NCI-H526 (cell line): ENCODE results near the gene GALNT18.

ENCODE experiments used
- DNase-seq, 2 experiments: peaks; one replicate each; lab custom pipeline; 2025; lab: John Stamatoyannopoulos, UW

Gene GALNT18

GRCh38 chr11:11239959-11240358, 381.8 kb downstream of the GALNT18 start:
- DNase-seq, result no peak

- no peak for DNase-seq
Observed at GRCh38 chr11:11237070-11237832, 384.6 kb downstream of the GALNT18 start.

- peak; percentile 23 to 43 for DNase-seq
Observed at GRCh38 chr11:11236498-11237059, 385.2 kb downstream of the GALNT18 start.

GRCh38 chr11:11231763-11232162, 390.0 kb downstream of the GALNT18 start:
- DNase-seq, result no peak

GRCh38 chr11:11230802-11231562, 390.8 kb downstream of the GALNT18 start:
- DNase-seq, result peak; percentile 27 to 48

- no peak for DNase-seq
Observed at GRCh38 chr11:11230087-11230486, 391.7 kb downstream of the GALNT18 start.

GRCh38 chr11:11229647-11230046, 392.2 kb downstream of the GALNT18 start:
- DNase-seq, result no peak

- no peak for DNase-seq
Observed at GRCh38 chr11:11227296-11228085, 394.3 kb downstream of the GALNT18 start.
